Esophagus squamous epithelium (tissue), 4 donors: ENCODE measurements around the gene POLR3GL.

Experiments used
- POLR2A ChIP-seq, 4 donors: fragments of 450-650 bp; IDR thresholded peaks; one replicate each; pipeline ENCODE4 v1.6.1; 2017; ENCODE audit warnings: antibody characterized with exemption in 4 of 4, mild to moderate bottlenecking in 4 of 4, moderate library complexity in 3 of 4
- TF ChIP-seq, protein P1 (sequence below), 6 experiments: fragments of 450-650 bp in 4 of 6; fragments of 200-600 bp in 2 of 6; sonication (generic) in 2 of 6; IDR thresholded peaks; one replicate each; pipeline ENCODE4 v1.5.1; 2016 to 2019; ENCODE audit warnings: antibody characterized with exemption in 6 of 6, mild to moderate bottlenecking in 4 of 6, moderate library complexity in 4 of 6

- TF ChIP-seq, protein P1, sequence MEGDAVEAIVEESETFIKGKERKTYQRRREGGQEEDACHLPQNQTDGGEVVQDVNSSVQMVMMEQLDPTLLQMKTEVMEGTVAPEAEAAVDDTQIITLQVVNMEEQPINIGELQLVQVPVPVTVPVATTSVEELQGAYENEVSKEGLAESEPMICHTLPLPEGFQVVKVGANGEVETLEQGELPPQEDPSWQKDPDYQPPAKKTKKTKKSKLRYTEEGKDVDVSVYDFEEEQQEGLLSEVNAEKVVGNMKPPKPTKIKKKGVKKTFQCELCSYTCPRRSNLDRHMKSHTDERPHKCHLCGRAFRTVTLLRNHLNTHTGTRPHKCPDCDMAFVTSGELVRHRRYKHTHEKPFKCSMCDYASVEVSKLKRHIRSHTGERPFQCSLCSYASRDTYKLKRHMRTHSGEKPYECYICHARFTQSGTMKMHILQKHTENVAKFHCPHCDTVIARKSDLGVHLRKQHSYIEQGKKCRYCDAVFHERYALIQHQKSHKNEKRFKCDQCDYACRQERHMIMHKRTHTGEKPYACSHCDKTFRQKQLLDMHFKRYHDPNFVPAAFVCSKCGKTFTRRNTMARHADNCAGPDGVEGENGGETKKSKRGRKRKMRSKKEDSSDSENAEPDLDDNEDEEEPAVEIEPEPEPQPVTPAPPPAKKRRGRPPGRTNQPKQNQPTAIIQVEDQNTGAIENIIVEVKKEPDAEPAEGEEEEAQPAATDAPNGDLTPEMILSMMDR (IDR thresholded peaks at IDR 0.05): no peak
- no peak for TF ChIP-seq POLR2A (IDR thresholded peaks at IDR 0.05)
Observed at GRCh38 chr1:145956781-145957442, 7.6 kb upstream of the POLR3GL start.
